ENCODE results near the gene UBE2QL1.

UBE2QL1 gene, protein sequence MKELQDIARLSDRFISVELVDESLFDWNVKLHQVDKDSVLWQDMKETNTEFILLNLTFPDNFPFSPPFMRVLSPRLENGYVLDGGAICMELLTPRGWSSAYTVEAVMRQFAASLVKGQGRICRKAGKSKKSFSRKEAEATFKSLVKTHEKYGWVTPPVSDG

GRCh38 chr5:6448622-6449464, at the start of gene UBE2QL1:
TSS of gene UBE2QL1 (plus strand) at chr5:6448859. CDS start at chr5:6448894, 35 bp downstream.
- DNase-seq (ENCODE audit: low read depth in 2 of 2) = no peak

DNA sequence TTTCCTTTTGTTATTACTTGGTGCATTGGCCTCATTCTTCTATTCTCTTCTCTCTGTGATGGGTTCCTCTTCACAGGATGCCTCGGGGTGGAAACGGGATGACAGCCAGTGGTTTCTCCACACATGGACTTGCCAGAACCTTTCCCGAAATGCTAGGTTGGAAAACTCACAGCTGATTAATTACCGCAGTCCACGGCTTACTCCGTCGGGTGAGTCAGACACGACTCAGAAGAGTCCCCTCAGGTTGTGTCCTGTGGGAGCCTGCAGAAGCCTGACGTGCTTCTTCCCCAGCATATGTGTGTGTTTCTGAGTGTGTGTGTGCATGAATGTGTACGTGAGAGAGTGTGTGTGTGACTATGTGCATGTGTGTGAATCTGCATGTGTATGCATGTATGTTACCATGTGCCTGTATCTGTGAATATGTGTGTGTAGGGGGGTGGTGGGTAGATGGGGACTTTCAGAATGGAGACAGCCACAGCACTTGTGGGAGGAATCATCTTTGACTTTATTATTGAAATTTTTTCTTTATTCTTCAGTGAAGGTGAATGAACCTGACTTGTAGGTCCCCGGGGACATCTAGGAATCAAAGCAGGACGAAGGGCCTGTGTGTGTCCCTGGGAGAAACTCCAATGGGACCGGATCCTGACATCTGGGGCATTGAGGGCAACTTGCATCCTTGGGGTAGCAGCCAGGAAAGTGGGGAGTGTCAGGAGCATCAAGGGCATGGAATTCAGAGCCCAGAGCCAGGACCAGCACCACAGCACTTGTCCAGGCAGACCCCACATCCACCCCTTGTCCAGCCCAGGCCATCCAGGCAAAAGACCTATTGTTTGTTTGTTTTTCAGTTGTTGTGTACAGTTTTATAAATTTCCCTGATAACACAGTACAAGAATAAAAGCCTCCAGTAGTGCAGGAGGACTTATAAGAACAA, 48.4 kb upstream of the UBE2QL1 start:
- DNase-seq (ENCODE audit: low read depth in 2 of 2) = no peak

- DNase-seq (ENCODE audit: low read depth in 2 of 2) = no peak
These were observed 47.2 kb upstream of the UBE2QL1 start for GRCh38 chr5:6401410-6401809.

- no peak for DNase-seq (ENCODE audit: low read depth in 2 of 2)
These were observed 45.7 kb upstream of the UBE2QL1 start for GRCh38 chr5:6402939-6403338.

DNA sequence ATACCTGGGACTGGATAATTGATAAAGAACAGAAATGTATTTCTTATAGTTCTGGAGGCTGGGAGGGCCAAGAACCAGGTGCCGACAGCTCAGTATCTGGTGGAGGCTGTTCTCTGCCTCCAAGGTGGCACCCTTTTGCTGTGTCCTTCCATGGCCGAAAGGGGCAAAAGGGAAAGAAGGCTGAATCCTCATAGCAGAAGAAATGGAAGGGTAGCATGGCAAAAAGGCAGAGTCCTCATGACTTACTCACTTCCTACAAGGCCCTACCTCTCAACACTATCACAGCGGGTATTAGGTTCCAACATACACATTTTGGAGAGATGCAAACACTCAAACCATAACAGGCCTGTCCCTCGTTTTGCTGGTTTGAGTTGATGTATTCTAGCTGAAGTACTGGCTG, 45.2 kb upstream of the UBE2QL1 start:
- DNase-seq (ENCODE audit: low read depth in 2 of 2) = no peak

DNA sequence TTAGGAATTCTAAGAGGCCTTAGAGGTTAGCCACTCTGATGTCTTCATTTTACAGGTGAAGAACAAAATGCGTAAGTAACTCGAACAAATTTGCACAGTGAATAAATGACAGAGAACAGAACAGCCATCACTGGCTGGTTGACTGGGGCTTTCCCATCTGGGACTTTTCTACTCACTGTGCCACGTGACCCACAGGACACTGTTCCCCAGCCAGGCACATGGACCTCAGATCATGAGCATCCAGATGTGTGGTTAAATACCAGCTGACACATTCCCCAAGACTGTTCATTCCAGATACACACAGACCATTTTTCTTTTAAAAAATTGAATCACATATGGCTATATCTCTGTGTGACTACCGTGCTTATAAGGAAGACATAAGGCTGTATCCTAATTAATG, 44.5 kb upstream of the UBE2QL1 start:
- no peak for DNase-seq (ENCODE audit: low read depth in 2 of 2)

DNA sequence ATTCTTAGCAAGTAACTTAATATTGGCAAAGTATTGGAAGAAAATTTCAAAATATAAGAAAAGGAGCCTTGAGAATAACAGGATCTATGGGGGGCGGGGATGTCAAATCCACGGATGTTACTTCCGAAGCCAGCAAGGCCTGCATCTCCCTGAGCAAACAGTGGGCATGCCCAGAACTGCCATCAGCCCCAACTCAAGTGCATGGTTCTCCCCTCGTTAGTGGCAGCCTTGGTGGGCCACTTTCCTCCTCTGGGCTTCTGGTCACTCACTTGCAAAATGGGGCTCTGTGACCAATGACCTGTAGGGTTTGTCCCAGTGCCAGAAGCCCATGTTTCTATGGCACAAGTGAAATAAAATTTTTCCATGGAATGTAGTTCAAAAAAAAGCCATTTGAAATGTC, 43.1 kb upstream of the UBE2QL1 start:
- no peak for DNase-seq (ENCODE audit: low read depth in 2 of 2)

DNA sequence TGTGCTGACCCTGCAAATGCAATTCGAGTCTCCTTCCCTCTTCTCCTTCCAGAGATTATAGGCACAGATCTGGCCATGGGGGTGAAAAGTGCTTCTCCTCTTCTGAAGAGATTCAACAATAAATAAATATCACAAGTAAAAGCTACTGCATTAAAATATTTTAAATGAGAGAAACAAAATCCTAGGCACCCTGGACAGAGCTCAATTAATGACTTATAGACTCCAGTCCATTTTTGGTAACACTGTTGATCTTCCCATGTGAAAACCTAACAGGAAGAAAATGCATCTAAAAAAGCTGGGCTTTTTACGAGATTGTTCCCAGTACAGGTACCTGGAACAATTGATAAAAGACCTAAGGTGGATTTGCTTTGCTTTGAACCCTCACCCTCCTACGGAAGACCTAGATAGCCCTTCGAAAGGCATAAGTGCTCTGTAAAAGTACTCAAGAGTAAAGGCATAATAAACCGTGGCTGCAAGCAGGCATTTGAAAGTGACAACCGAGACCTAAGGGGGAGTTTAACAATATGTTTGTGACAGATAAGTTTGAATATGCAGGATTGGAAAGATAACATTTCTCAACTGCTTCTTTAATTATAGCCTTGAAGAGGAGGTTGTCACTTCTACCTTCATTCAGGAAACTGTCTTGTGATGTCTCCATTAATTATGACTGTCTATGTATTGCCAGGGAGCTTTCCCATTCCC, 41.0 kb upstream of the UBE2QL1 start:
- DNase-seq (ENCODE audit: low read depth in 2 of 2) = no peak

GRCh38 chr5:6408260-6408596, 40.4 kb upstream of the UBE2QL1 start:
- no peak for DNase-seq (ENCODE audit: low read depth in 2 of 2)

DNA sequence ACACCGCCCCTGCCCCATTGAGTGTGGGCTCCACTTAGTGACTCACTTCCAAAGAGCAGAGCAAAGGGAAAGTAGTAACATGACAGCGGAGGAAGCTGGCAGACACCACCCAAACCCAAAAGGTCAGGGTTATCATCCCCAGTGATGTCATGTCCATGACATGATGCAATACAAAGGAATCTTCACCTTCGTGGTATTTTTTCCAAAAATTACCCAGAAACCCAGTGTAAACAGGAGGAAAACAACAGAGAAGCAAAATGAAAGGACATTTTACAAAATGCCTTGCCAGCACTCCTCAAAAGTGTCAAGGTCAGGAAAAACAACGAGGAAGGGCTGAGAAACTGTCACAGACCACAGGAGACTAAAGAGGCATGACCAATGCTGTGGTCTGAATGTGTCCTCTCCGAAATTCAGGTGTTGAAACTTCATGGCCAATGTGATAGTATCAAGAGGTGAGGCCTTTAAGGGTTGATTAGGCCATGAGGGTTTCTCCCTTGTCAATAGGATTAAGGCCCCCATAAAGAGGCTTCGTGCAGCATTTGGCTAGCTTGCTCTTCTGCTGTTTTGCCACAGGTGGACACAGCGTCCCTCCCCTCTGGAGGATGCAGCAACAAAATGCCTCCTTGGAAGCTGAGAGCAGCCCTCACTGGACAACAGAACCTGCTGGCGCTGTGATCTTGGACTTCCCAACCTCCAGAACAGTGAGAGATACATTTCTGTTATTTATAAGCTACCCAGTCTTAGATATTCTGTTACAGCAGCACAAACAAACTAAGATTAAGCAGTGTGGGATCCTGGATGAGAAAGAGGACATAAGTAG, 39.8 kb upstream of the UBE2QL1 start:
- no peak for DNase-seq (ENCODE audit: low read depth in 2 of 2)

DNA sequence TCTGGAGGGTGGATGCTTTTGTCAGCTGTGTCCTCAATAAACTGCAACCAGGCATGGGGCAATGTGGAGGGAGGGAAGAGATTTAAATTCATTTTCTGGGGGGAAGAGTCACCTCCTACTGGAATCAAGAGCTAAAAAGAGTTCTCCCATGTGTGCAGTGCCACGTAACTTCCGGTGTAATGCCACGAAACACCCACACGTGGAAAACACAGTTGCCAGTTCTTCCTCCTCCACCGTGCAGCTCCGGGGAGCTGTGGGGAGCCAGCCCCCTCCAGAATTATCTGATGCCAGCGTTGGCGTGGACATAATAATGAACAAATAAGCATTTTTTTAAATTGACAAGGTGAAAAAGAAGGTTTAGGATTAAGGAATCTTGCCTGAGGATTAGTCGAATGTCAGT, 38.2 kb upstream of the UBE2QL1 start:
- DNase-seq (ENCODE audit: low read depth in 2 of 2) = no peak

DNA sequence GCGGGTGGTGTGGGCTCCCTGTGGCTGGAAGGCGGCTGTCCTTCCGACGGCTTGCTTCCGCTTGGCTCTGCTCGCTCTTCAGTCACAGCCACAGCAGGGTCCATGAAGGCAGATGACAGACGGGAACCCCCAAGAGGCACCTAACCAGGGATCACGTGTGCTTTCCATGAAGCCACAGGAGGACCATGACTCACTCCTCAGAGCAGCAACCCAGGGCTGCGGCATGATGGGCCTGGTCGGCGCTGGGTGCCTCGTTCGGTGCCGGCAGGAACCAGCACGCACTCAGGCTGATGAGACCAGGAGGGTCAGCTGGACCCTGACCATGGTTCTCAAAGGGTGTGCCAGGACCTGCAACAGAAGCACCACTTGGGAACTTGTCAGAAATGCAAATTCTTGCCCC, 37.5 kb upstream of the UBE2QL1 start:
- no peak for DNase-seq (ENCODE audit: low read depth in 2 of 2)

DNA sequence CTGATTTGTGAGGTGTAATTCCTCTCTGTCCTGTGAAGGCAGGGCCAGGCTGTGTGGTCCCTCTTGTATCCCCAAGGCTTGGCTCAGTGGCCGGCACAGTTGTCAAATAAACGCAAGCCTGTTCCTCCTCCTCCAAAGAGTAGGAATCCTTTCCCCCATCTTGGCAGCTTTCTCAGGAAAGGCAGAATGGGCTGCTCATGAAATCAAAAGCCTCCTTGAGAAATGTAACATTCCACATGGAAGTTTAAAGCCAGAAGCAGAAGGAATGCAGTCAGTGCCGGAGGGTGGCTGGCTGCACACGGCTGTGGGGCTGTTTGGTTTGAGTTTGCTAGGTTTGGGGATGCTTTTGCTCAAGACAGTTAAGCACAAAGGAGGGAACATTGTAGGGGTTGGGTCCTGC, 35.8 kb upstream of the UBE2QL1 start:
- DNase-seq (ENCODE audit: low read depth in 2 of 2) = no peak

- no peak for DNase-seq (ENCODE audit: low read depth in 2 of 2)
These were observed 31.0 kb upstream of the UBE2QL1 start for GRCh38 chr5:6417657-6418056.

- no peak for DNase-seq (ENCODE audit: low read depth in 2 of 2)
These were observed 29.9 kb upstream of the UBE2QL1 start for GRCh38 chr5:6418679-6419276.

- no peak for DNase-seq (ENCODE audit: low read depth in 2 of 2)
These were observed 29.3 kb upstream of the UBE2QL1 start for GRCh38 chr5:6419340-6419852.

DNA sequence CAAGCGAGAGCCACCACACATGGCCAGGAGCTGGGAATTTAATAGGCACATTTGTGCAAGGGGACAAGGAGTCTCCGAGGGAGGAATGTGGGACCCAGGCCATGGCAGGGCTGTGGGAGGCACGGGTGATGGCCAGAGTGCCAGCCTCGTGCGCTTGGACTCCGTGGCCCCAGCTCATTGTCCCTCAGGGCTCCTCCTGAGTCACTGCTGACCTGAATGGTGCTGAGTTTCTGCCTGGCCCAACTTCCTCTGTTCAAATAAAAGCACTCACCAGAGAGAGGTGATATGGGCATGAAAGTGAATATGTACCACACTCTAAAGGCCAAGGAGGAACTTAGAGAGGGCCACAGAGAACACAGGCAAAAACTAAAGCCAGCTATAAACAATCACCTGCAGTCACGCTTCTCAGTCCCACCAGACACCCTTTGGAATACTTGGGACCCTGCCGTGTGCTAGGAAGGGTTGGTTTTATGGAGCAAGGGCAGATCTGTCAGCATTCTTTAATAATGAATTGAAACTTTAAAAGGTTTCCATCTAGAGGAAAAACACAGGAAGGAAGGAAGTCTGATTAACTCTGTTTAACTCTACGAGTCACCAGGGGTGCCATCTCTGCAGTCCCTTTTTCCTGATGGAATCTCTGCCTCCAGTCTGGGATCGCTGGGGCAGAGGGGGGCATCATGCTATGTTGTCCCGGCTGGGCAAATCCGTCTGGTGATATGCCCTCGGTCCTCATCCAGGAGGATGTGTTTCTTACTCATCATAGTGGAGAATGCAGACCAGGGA, 25.1 kb upstream of the UBE2QL1 start:
- no peak for DNase-seq (ENCODE audit: low read depth in 2 of 2)

DNA sequence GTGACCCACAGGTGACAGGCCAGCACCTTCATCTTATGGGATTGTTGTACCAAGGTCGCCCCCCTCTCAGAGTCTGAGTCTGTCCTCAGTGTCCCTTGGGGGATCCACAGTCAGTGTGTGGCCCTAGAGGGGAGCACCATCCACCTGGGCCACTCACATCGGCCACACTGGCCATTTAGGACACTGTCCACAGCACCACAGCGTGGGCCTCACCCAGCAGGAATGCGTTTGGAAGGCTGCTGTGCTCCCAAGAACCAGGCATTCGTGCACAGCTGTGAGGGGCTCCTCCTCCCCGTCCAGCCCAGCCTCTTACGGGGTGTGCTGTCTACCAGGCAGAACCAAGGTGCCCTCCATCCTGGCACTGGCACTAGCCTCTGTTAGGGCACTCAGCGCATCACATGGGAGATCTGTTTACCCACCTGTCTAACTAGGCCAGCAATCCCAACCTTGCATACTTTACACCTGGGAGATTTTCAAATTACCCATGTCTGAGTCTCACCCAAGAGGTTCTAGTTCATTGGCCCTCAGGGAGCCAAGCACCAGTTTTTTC, 24.5 kb upstream of the UBE2QL1 start:
- no peak for DNase-seq (ENCODE audit: low read depth in 2 of 2)

DNA sequence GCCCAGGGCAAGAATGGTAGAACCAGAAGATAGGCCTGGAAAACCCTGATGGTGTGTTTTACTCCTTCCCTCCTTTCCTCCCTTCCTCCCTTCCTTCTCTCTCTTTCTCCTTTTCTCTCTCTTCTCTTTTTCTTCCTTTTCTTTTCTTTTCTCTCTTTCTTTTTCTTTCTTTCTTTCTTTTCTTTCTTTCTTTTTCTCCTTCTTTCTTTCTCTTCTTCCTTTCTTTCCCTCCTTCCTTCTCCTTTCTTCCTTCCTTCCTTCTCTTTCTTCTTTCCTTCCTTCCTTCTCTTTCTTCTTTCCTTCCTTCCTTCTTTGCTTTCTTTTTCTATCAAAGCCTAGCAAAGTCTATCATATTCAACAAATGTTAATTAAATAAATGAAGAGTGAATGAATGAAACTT, 24.0 kb upstream of the UBE2QL1 start:
- DNase-seq (ENCODE audit: low read depth in 2 of 2) = no peak
